DOHH2 (cell line): ENCODE data around the gene DHRS12.

Source experiments
- H3F3A ChIP-seq: fragments of 200-600 bp; sonication (generic), shearing (Covaris generic); 2 replicates; pipeline ENCODE4 v1.6.0; 2016; ENCODE audit warnings: antibody characterized with exemption, mild to moderate bottlenecking; ENCODE audit not compliant: control insufficient read depth, insufficient read depth
- H3K27ac ChIP-seq: fragments of 200-600 bp; sonication (generic); 2 replicates; pipeline ENCODE4 v1.5.1; 2014; ENCODE audit warnings: low read depth, mild to moderate bottlenecking, low read length, moderate library complexity
- H3K27me3 ChIP-seq: fragments of 200-600 bp; sonication (generic); 2 replicates; pipeline ENCODE4 v1.6.1; 2014; ENCODE audit warnings: mild to moderate bottlenecking, low read length, mixed read lengths; ENCODE audit not compliant: control insufficient read depth
- H3K36me3 ChIP-seq: fragments of 200-600 bp; sonication (generic); 2 replicates; pipeline ENCODE4 v1.6.1; 2014; ENCODE audit warnings: mild to moderate bottlenecking, low read length, moderate library complexity, mixed read lengths; ENCODE audit not compliant: control insufficient read depth
- H3K4me1 ChIP-seq: fragments of 200-600 bp; sonication (generic); 2 replicates; pipeline ENCODE4 v1.6.1; 2014; ENCODE audit warnings: mild to moderate bottlenecking, low read length, mixed read lengths; ENCODE audit not compliant: control insufficient read depth
- H3K4me2 ChIP-seq: fragments of 200-600 bp; sonication (generic); 2 replicates; pipeline ENCODE4 v1.6.0; 2014; ENCODE audit warnings: mild to moderate bottlenecking, low read length, moderate library complexity
- H3K4me3 ChIP-seq: fragments of 200-600 bp; sonication (generic); 2 replicates; pipeline ENCODE4 v1.5.1; 2014; ENCODE audit warnings: mild to moderate bottlenecking, low read length, mixed read lengths
- H3K79me2 ChIP-seq: fragments of 200-600 bp; sonication (generic); 2 replicates; pipeline ENCODE4 v1.6.1; 2014; ENCODE audit warnings: mild to moderate bottlenecking, low read length, mixed read lengths; ENCODE audit not compliant: control insufficient read depth
- H3K9me2 ChIP-seq: fragments of 200-600 bp; sonication (generic); replicated peaks from 2 replicates; pipeline ENCODE4 v1.6.1; 2014; ENCODE audit warnings: mild to moderate bottlenecking, low read length, mixed read lengths; ENCODE audit not compliant: control insufficient read depth
- H3K9me3 ChIP-seq: fragments of 200-600 bp; sonication (generic); 2 replicates; pipeline ENCODE4 v1.6.1; 2014; ENCODE audit warnings: antibody characterized with exemption, low read length, mixed read lengths; ENCODE audit not compliant: control insufficient read depth, insufficient read depth
- H4K20me1 ChIP-seq: fragments of 200-600 bp; sonication (generic); 2 replicates; pipeline ENCODE4 v1.6.0; 2014; ENCODE audit warnings: low read depth, mild to moderate bottlenecking, antibody characterized with exemption, low read length, moderate library complexity; ENCODE audit not compliant: control insufficient read depth, insufficient read depth
- CTCF ChIP-seq: fragments of 200-600 bp; sonication (generic); IDR thresholded peaks from one replicate; pipeline ENCODE4 v1.5.1; 2014; ENCODE audit warnings: antibody characterized with exemption, mild to moderate bottlenecking, low read depth, low read length; ENCODE audit not compliant: poor library complexity, severe bottlenecking
- EZH2phosphoT487 ChIP-seq: fragments of 200-600 bp; sonication (generic); IDR thresholded peaks from 2 replicates; pipeline ENCODE4 v1.6.1; 2017; ENCODE audit warnings: borderline replicate concordance, mild to moderate bottlenecking, antibody characterized with exemption, low read length, moderate library complexity, mixed read lengths

DHRS12 gene

GRCh38 chr13:51822106-51822815 is 18.3 kb upstream of the DHRS12 start:
- H3K27ac ChIP-seq, result peak overlapping the region; percentile 45
- no peaks in the 10 kb centered on the region for H3K79me2 ChIP-seq
- peaks cover 20% of the 10 kb centered on the region for H3F3A ChIP-seq
- TF ChIP-seq CTCF, result no peak
- no peak for TF ChIP-seq EZH2phosphoT487
- no peaks in the 10 kb centered on the region for H4K20me1 ChIP-seq
- no peaks in the 10 kb centered on the region for H3K9me3 ChIP-seq
- H3K4me1 ChIP-seq, result peaks cover 85% of the 10 kb centered on the region
- H3K9me2 ChIP-seq, result no peaks in the 10 kb centered on the region
- H3K4me2 ChIP-seq, result peak overlapping the region; percentile 81
- no peaks in the 10 kb centered on the region for H3K27me3 ChIP-seq
- no peaks in the 10 kb centered on the region for H3K36me3 ChIP-seq
- peak overlapping the region; percentile 45 for H3K4me3 ChIP-seq

DNA sequence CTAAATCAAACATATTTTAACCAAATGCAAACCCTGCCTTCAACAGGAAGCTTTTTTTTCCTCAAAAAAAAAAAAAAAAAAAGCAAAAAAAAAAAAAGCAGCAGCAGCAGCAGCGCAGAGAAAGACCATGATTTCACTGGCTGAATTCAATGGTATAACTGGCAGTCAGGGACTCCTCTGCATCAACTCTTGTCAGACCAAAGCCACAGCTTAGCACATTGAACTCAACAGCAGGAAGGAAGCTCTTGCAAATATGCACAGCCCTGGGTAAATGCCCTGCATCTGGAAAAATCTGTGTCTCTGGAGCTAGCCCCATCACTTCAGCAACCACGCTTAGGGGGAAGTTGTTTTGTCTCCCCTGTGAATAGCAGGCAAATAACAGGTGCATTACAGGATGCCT is 17.6 kb upstream of the DHRS12 start:
- TF ChIP-seq EZH2phosphoT487 (no peak), CTCF (no peak)
- Histone ChIP-seq H3K27me3 (no peaks in the 10 kb centered on the region), H3K4me1 (peaks cover 78% of the 10 kb centered on the region), H3K79me2 (no peaks in the 10 kb centered on the region), H3K4me2 (peak overlapping the region; percentile 81), H3K36me3 (no peaks in the 10 kb centered on the region), H3K27ac (peak overlapping the region; percentile 45), H3F3A (peaks cover 20% of the 10 kb centered on the region), H3K9me2 (no peaks in the 10 kb centered on the region), H4K20me1 (no peaks in the 10 kb centered on the region), H3K4me3 (peak overlapping the region; percentile 45), H3K9me3 (no peaks in the 10 kb centered on the region)

DNA sequence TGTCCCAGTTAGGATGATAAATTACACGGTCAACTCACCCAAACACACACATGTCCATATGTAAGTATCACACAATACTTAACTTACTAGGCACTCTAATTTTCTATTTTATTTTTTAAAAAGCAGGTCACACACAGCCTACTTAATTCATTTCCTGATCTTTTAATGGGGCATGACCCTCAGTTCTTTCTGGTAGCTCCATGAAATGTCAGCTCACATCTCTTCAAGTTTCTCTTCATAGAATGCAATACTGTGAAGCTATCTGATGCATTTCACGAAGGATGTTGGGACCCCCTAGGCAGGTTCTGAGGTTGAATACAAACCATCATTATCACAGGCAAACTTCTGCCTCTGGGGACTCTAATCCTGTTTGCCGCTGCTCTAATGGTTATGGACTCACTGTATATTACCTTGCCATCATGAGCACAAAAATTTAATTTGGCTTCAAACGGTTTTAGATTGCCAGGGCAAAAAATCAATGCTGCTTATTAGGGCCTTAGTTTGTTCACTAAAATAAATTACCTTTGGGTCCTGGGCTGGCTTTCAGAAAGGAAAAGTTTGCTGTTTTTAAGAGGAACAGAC is 16.1 kb upstream of the DHRS12 start:
- Histone ChIP-seq H3K27me3 (no peaks in the 10 kb centered on the region), H3K9me3 (no peaks in the 10 kb centered on the region), H3K36me3 (no peaks in the 10 kb centered on the region), H3K4me3 (no peak overlapping the region), H3K4me2 (peak overlapping the region; percentile 81; the same call in 1 of the 2 replicates), H3K79me2 (no peaks in the 10 kb centered on the region), H3K9me2 (no peaks in the 10 kb centered on the region), H4K20me1 (no peaks in the 10 kb centered on the region), H3F3A (peaks cover 16% of the 10 kb centered on the region), H3K27ac (no peak overlapping the region), H3K4me1 (peaks cover 74% of the 10 kb centered on the region)
- TF ChIP-seq EZH2phosphoT487, result no peak
- no peak for TF ChIP-seq CTCF
